ENCODE measurements around the gene SPC24. TPM values are rescaled to one million over a fixed set of nuclear protein-coding genes. Genes with fewer than 3 reads are reported as not detected.

Gene SPC24
- total RNA-seq, 6 donors from 2014 or later, result 1.4 to 13.3 (median 2.1) TPM; not detected in 1

DNA sequence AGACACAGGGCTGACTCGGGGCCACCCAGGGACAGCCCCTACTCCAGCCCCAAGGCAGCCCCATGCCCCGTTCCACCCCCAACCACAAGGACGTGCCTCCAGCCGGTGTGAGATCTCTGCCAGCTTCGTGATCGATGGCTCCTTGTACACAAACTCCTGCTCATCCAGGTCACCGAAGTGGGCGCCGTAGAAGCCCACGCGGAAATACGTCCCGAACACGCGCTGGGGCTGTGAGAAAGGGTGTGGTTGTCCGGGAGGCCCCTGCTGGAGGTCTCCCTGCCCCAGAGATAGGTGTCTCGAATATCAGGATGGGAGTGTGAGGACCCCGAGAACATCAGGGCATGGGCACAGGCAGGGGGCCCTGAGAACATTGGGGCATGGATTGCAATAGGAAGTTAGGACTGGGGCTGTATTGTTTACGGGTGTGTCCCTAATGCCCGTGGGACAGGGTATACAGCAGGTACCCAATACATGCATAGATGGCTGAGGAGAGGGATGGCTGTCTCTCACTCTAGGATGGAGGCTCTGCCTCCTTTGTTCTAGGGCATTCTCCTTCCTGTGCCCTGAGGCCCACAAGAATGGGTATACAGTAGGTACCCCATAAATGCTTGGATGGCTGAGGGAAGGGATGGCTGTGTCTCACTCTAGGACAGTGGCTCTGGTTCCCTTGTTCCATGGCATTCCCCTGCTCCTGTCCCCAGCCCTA lies 47.1 kb upstream of the SPC24 start:
- no peaks in the 10 kb centered on the region for H3K27me3 ChIP-seq
- ATAC-seq (ENCODE audit: low FRiP score in 2 of 2) (no peak), DNase-seq (no peak)
- 89% methylated on average over 14 to 18 of the region's 20 CpGs for WGBS, 2 donors
- TF ChIP-seq, protein P1, sequence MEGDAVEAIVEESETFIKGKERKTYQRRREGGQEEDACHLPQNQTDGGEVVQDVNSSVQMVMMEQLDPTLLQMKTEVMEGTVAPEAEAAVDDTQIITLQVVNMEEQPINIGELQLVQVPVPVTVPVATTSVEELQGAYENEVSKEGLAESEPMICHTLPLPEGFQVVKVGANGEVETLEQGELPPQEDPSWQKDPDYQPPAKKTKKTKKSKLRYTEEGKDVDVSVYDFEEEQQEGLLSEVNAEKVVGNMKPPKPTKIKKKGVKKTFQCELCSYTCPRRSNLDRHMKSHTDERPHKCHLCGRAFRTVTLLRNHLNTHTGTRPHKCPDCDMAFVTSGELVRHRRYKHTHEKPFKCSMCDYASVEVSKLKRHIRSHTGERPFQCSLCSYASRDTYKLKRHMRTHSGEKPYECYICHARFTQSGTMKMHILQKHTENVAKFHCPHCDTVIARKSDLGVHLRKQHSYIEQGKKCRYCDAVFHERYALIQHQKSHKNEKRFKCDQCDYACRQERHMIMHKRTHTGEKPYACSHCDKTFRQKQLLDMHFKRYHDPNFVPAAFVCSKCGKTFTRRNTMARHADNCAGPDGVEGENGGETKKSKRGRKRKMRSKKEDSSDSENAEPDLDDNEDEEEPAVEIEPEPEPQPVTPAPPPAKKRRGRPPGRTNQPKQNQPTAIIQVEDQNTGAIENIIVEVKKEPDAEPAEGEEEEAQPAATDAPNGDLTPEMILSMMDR (IDR thresholded peaks at IDR 0.05), result no peak
- TF ChIP-seq EP300 (IDR thresholded peaks at IDR 0.05) (no peak), POLR2A (IDR thresholded peaks at IDR 0.05) (no peak), POLR2AphosphoS5 (IDR thresholded peaks at IDR 0.05) (no peak)
- peaks cover 15 to 30% (median 24%) of the 10 kb centered on the region in 4 donors for H3K4me1 ChIP-seq
- peaks cover 0 to 82% (median 20%) of the 10 kb centered on the region in 4 donors for H3K36me3 ChIP-seq
- H3K4me3 ChIP-seq, result no peak overlapping the region
- no peaks in the 10 kb centered on the region for H3K9me3 ChIP-seq
- peak overlapping the region; percentile 75 to 85 (median 82) for H3K27ac ChIP-seq

DNA sequence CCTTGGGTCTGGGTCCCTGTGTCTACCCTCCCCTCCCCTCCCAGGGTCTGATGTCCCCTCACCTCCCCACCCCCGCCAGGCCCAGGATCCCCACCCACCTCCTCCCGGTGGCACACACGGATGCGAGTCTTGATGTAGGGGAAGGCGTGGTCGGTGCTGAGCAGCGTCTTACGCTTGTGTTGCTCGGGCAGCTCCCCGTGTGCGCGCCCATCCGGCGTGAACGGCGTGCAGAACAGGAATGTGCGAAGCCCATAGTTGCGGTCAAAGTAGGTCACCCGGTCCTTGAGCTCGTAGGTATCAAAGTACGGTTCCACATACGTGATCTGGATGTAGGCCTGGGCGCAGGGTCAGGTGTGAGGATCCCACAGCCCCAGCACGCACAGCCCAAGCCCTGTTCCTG lies 46.2 kb upstream of the SPC24 start:
- ATAC-seq (ENCODE audit: low FRiP score in 2 of 2) (no peak), DNase-seq (no peak)
- no peaks in the 10 kb centered on the region for H3K27me3 ChIP-seq
- TF ChIP-seq, protein P1 (IDR thresholded peaks at IDR 0.05), result no peak
- TF ChIP-seq POLR2AphosphoS5 (IDR thresholded peaks at IDR 0.05), result no peak
- TF ChIP-seq EP300 (IDR thresholded peaks at IDR 0.05), result no peak
- no peak for TF ChIP-seq POLR2A (IDR thresholded peaks at IDR 0.05)
- 95 to 97% methylated on average over 15 to 24 of the region's 24 CpGs for WGBS, 2 donors
- peaks cover 0 to 74% (median 16%) of the 10 kb centered on the region in 4 donors for H3K36me3 ChIP-seq
- H3K9me3 ChIP-seq, result no peaks in the 10 kb centered on the region
- H3K27ac ChIP-seq, result peak overlapping the region in 3 of 4 donors; percentile 79 to 85 (median 85)
- peaks cover 21 to 33% (median 28%) of the 10 kb centered on the region in 4 donors for H3K4me1 ChIP-seq
- H3K4me3 ChIP-seq, result no peak overlapping the region

DNA sequence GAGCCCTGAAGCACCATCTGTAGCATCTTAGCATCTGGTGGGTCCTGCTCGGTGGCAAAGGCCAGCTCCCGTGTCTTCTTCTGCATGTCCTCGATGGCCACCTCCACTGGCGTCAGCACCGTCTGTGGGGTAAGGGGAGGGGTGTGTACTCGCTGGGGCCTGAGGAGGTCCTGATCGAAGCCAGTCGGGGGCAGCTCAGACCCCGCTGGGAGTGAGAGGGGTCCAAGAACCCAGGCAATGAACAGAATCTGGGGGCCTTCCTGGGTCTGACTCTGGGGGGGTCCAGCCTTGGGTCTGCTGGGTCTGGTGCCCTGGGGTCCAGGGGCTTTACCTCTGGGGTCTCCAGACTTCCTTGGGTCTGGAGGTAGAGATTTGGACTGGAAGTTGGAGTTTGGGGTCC lies 45.3 kb upstream of the SPC24 start:
- TF ChIP-seq POLR2A (IDR thresholded peaks at IDR 0.05) (no peak), EP300 (IDR thresholded peaks at IDR 0.05) (no peak), POLR2AphosphoS5 (IDR thresholded peaks at IDR 0.05) (no peak)
- TF ChIP-seq, protein P1 (IDR thresholded peaks at IDR 0.05), result no peak
- 93% methylated on average over 3 of the region's 9 CpGs; no CpG with 5 or more reads in 1 of the 2 donors for WGBS, 2 donors
- H3K27ac ChIP-seq, result peak overlapping the region in 2 of 4 donors; percentile 79 to 85
- no peaks in the 10 kb centered on the region for H3K9me3 ChIP-seq
- H3K4me3 ChIP-seq, result no peak overlapping the region
- peaks cover 0 to 65% (median 15%) of the 10 kb centered on the region in 4 donors for H3K36me3 ChIP-seq
- peaks cover 30 to 42% (median 37%) of the 10 kb centered on the region in 4 donors for H3K4me1 ChIP-seq
- DNase-seq, result no peak
- no peak for ATAC-seq (ENCODE audit: low FRiP score in 2 of 2)
- no peaks in the 10 kb centered on the region for H3K27me3 ChIP-seq

DNA sequence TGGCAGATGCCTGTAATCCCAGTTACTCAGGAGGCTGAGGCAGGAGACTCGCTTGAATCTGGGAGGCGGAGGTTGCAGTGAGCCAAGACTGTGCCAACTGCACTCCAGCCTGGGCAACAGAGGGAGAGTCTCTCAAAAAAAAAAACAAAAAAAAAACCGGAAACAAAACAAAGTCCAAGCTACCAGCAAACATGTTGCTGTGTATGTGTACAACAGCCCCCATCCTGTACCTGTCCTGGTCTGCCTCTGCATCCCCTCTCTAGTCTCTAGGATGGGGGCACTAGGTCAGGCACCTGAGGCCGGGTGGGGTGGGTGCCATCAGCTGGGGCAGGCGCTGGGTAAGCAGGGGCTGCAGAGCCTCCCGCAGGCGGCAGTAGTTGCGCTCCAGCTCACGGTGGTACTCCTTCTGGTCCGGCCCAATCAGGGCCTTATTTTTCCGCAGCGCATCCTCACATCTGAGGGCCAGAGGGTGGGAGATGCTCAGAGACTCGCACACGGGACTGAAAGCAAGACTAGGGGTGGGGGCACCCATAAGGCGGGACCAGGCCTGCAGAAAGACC lies 44.5 kb upstream of the SPC24 start:
- Histone ChIP-seq H3K9me3 (no peaks in the 10 kb centered on the region), H3K36me3 (peaks cover 0 to 63% (median 15%) of the 10 kb centered on the region in 4 donors), H3K27me3 (no peaks in the 10 kb centered on the region), H3K27ac (peak overlapping the region in 2 of 4 donors; percentile 8 to 18), H3K4me1 (peaks cover 38 to 50% (median 45%) of the 10 kb centered on the region in 4 donors), H3K4me3 (no peak overlapping the region)
- no peak for TF ChIP-seq EP300 (IDR thresholded peaks at IDR 0.05)
- TF ChIP-seq, protein P1 (IDR thresholded peaks at IDR 0.05), result no peak
- TF ChIP-seq POLR2AphosphoS5 (IDR thresholded peaks at IDR 0.05), result no peak
- TF ChIP-seq POLR2A (IDR thresholded peaks at IDR 0.05), result no peak
- ATAC-seq (ENCODE audit: low FRiP score in 2 of 2) (no peak), DNase-seq (no peak)
- WGBS, 2 donors, result 92 to 93% methylated on average over 15 of the region's 15 CpGs
